SU-DHL-6 (cell line): Measurements from ENCODE around the gene C10orf71.

Experiments used
- H2AFZ ChIP-seq: fragments of 200-600 bp; sonication (generic); 2 replicates; pipeline ENCODE4 v1.6.1; 2014; ENCODE audit warnings: low read depth, mild to moderate bottlenecking, moderate library complexity, mixed read lengths, antibody characterized with exemption, low read length; ENCODE audit not compliant: severe bottlenecking
- H3F3A ChIP-seq: fragments of 200-600 bp; shearing (Covaris generic); 2 replicates; pipeline ENCODE4 v1.6.0; 2016; ENCODE audit warnings: antibody characterized with exemption, mild to moderate bottlenecking; ENCODE audit not compliant: insufficient read depth
- H3K27ac ChIP-seq: fragments of 200-600 bp; sonication (generic); 2 replicates; pipeline ENCODE4 v1.5.1; 2016; ENCODE audit warnings: low read depth, mild to moderate bottlenecking, low read length, moderate library complexity, mixed read lengths
- H3K27me3 ChIP-seq: fragments of 200-600 bp; sonication (generic), shearing (Covaris generic); 2 replicates; pipeline ENCODE4 v1.6.0; 2014; ENCODE audit warnings: mild to moderate bottlenecking, low read length
- H3K36me3 ChIP-seq: fragments of 200-600 bp; sonication (generic); 2 replicates; pipeline ENCODE4 v1.6.1; 2014; ENCODE audit warnings: mild to moderate bottlenecking, low read length, mixed read lengths
- H3K4me2 ChIP-seq: fragments of 300-600, 200-600 bp; shearing (Covaris generic), sonication (generic); 2 replicates; pipeline ENCODE4 v1.6.0; 2014; ENCODE audit warnings: low read length, low read depth, mild to moderate bottlenecking; ENCODE audit not compliant: poor library complexity, severe bottlenecking
- H3K4me3 ChIP-seq: fragments of 200-600 bp; sonication (generic); 2 replicates; pipeline ENCODE4 v1.5.1; 2014; ENCODE audit warnings: antibody characterized with exemption, low read length, mild to moderate bottlenecking, mixed read lengths; ENCODE audit not compliant: insufficient read depth, poor library complexity, severe bottlenecking
- H3K79me2 ChIP-seq: fragments of 200-600 bp; sonication (generic); 2 replicates; pipeline ENCODE4 v1.6.1; 2014; ENCODE audit warnings: mild to moderate bottlenecking, low read length, moderate library complexity; ENCODE audit not compliant: insufficient read depth
- H3K9ac ChIP-seq: fragments of 200-600 bp; sonication (generic); 2 replicates; pipeline ENCODE4 v1.7.0; 2014; ENCODE audit warnings: mild to moderate bottlenecking, low read length
- H3K9me2 ChIP-seq: fragments of 200-600 bp; sonication (generic); replicated peaks from 2 replicates; pipeline ENCODE4 v1.6.1; 2014; ENCODE audit warnings: low read length; ENCODE audit not compliant: insufficient read depth
- H3K9me3 ChIP-seq: fragments of 200-600 bp; sonication (generic); 2 replicates; pipeline ENCODE4 v1.6.1; 2014; ENCODE audit warnings: low read length, mixed read lengths; ENCODE audit not compliant: insufficient read depth
- H4K20me1 ChIP-seq: fragments of 200-600 bp; sonication (generic); 2 replicates; pipeline ENCODE4 v1.6.1; 2014; ENCODE audit warnings: low read depth, mild to moderate bottlenecking, antibody characterized with exemption, low read length, moderate library complexity, mixed read lengths
- EZH2phosphoT487 ChIP-seq: fragments of 200-600 bp; sonication (generic), shearing (Covaris generic); conservative IDR thresholded peaks from 2 replicates; pipeline ENCODE4 v1.6.1; 2018; ENCODE audit warnings: mild to moderate bottlenecking, antibody characterized with exemption, low read length, moderate library complexity, mixed read lengths
- TF ChIP-seq, protein P1 (sequence below): fragments of 200-600 bp; sonication (generic); IDR thresholded peaks from one replicate; pipeline ENCODE4 v1.5.1; 2017; ENCODE audit warnings: antibody characterized with exemption, mild to moderate bottlenecking, low read length, moderate library complexity; ENCODE audit not compliant: insufficient read depth, poor library complexity, severe bottlenecking

C10orf71 gene

DNA sequence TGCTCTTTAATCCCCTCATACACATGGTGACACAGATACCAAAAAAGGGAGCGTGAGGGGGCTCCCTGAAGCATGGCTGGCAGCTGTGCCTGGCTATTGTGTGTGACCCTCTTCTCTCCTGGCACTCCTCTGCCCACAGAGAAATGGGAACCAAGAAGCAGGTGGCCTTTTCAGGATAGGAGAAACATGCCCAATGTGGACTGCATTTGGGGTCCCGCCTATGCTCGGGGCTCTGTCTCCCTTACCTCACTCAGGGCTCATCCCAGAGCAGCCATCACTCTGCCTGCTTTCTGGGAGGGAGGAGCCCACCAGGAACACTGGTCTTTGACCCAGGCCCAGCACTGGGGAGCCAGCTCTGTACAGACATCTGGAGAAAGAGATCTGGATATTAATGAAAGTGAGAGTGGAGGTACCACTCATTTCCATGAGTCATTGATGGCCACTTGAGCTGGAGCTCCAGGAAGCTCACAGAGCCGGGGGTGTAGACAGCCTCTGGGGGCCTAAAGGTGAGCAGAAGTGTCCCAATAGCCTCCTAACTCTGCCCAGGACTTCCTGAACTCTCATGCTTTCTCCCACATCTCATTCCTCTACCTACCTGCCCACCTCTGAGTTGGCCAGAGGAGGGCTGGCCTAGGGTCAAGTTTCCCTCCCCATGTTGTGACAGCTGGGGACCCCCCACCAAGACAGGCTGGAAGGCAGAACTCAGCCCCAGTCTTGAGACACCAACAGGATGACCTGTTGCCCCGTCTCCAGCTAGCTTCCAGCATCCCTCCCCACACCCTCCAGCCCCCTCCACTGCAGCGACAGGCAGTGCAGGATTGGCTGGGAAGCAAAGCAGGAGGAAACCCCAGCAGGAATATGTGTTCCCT, 54.3 kb downstream of the C10orf71 start:
- Histone ChIP-seq H4K20me1 (no peaks in the 10 kb centered on the region), H3K4me3 (no peak overlapping the region), H3K27ac (no peak overlapping the region), H3K4me2 (no peak overlapping the region), H3K79me2 (no peaks in the 10 kb centered on the region), H3K9me3 (0 out of 2 replicates have a peak, but pooled peaks cover 4% of the 10 kb centered on the region), H3F3A (no peaks in the 10 kb centered on the region), H3K9ac (no peak overlapping the region), H3K27me3 (no peaks in the 10 kb centered on the region), H3K9me2 (no peaks in the 10 kb centered on the region), H3K36me3 (no peaks in the 10 kb centered on the region), H2AFZ (no peak overlapping the region)
- no peak for TF ChIP-seq EZH2phosphoT487
- TF ChIP-seq, protein P1, sequence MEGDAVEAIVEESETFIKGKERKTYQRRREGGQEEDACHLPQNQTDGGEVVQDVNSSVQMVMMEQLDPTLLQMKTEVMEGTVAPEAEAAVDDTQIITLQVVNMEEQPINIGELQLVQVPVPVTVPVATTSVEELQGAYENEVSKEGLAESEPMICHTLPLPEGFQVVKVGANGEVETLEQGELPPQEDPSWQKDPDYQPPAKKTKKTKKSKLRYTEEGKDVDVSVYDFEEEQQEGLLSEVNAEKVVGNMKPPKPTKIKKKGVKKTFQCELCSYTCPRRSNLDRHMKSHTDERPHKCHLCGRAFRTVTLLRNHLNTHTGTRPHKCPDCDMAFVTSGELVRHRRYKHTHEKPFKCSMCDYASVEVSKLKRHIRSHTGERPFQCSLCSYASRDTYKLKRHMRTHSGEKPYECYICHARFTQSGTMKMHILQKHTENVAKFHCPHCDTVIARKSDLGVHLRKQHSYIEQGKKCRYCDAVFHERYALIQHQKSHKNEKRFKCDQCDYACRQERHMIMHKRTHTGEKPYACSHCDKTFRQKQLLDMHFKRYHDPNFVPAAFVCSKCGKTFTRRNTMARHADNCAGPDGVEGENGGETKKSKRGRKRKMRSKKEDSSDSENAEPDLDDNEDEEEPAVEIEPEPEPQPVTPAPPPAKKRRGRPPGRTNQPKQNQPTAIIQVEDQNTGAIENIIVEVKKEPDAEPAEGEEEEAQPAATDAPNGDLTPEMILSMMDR: no peak

DNA sequence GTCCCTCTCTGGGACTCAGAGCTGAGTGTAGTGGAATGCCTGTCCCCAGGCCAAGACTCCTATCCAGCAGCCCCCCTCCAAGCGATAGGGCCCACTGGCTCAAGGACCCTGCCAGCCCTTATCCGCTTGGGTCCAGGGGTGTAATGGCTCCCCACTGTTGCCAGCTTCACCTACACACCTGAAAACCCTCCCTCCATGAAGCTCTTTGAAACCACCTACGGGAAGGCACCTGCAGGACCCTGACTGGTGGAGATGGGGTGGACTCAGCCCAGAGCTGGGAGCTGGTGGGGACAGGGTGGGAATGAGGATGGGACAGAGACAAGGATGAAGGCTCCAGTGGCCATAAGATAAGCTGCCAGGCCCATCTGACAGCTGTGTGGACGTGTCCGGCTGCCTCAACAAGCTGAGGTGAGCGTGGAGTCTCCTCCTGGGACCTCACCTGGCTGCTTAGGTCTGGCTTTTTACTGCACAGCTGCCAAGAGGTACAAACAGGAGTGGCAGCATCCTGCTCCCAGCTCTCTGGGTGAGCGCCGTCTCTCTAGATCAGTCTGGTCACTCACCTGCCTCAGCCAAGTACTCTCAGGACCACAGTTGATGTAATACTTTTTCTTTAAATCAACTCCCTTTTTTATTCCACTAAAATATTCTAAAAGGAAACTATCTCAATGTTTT, 55.1 kb downstream of the C10orf71 start:
- H3K27ac ChIP-seq: no peak overlapping the region
- H3K4me2 ChIP-seq: no peak overlapping the region
- H3K9ac ChIP-seq: no peak overlapping the region
- TF ChIP-seq, protein P1: no peak
- no peak for TF ChIP-seq EZH2phosphoT487
- H4K20me1 ChIP-seq: no peaks in the 10 kb centered on the region
- no peaks in the 10 kb centered on the region for H3K27me3 ChIP-seq
- H3F3A ChIP-seq: no peaks in the 10 kb centered on the region
- no peaks in the 10 kb centered on the region for H3K9me2 ChIP-seq
- no peak overlapping the region for H2AFZ ChIP-seq
- H3K4me3 ChIP-seq: no peak overlapping the region
- no peaks in the 10 kb centered on the region for H3K36me3 ChIP-seq
- 0 out of 2 replicates have a peak, but pooled peaks cover 4% of the 10 kb centered on the region for H3K9me3 ChIP-seq
- no peaks in the 10 kb centered on the region for H3K79me2 ChIP-seq

DNA sequence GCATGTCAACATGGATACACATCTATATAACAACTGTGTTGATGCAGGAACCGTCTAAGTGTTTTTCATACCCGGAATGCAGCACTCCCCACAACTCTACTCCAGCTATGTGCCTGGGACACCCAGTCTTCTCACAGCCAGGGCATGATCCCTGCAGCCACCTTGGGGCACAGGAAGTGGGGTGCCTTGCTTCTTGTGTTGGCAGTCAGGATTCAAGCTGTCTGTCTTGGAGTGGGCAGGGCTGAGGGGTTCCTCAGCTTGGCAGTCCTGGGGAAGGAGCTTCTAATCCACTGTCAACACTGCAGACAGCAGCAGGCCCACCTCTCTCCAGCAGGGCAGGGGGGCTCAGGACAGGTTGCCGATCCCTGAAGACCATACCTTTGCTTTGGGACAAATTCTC, 55.6 kb downstream of the C10orf71 start:
- no peak overlapping the region for H3K4me2 ChIP-seq
- no peaks in the 10 kb centered on the region for H3K36me3 ChIP-seq
- TF ChIP-seq EZH2phosphoT487: no peak
- TF ChIP-seq, protein P1: no peak
- no peak overlapping the region for H3K4me3 ChIP-seq
- no peaks in the 10 kb centered on the region for H3K9me2 ChIP-seq
- no peaks in the 10 kb centered on the region for H4K20me1 ChIP-seq
- H3K9ac ChIP-seq: no peak overlapping the region
- no peaks in the 10 kb centered on the region for H3F3A ChIP-seq
- no peaks in the 10 kb centered on the region for H3K27me3 ChIP-seq
- H3K27ac ChIP-seq: no peak overlapping the region
- 0 out of 2 replicates have a peak, but pooled peaks cover 4% of the 10 kb centered on the region for H3K9me3 ChIP-seq
- H2AFZ ChIP-seq: no peak overlapping the region
- no peaks in the 10 kb centered on the region for H3K79me2 ChIP-seq
